Caki2 (cell line): ENCODE results near the gene FAM117A. TPM values are rescaled to one million over a fixed set of nuclear protein-coding genes. Genes with fewer than 3 reads are reported as not detected.

ENCODE experiments used
- DNase-seq: peaks from one replicate; pipeline ENCODE4 v3.0.0-alpha.2; 2015; ENCODE audit warnings: low read depth
- in situ Hi-C: cut with HindIII; loops from 2 replicates; pipeline ENCODE4 v1.10.0; 2016; ENCODE audit warnings: low sequenced_read_pairs, low pct_unique_long_range_greater_than_20kb, mixed read lengths
- total RNA-seq: library from RNA; depleted of rRNA; stranded (reverse); fragments of >200 nt; shearing (Covaris generic); gene quantifications from 2 replicates; pipeline ENCODE4 v1.2.3, GENCODE V29; 2014; ENCODE audit warnings: low replicate concordance; rRNA removed

Gene FAM117A
- total RNA-seq = 0.06 and 0.44 TPM in 2 replicates

DNA sequence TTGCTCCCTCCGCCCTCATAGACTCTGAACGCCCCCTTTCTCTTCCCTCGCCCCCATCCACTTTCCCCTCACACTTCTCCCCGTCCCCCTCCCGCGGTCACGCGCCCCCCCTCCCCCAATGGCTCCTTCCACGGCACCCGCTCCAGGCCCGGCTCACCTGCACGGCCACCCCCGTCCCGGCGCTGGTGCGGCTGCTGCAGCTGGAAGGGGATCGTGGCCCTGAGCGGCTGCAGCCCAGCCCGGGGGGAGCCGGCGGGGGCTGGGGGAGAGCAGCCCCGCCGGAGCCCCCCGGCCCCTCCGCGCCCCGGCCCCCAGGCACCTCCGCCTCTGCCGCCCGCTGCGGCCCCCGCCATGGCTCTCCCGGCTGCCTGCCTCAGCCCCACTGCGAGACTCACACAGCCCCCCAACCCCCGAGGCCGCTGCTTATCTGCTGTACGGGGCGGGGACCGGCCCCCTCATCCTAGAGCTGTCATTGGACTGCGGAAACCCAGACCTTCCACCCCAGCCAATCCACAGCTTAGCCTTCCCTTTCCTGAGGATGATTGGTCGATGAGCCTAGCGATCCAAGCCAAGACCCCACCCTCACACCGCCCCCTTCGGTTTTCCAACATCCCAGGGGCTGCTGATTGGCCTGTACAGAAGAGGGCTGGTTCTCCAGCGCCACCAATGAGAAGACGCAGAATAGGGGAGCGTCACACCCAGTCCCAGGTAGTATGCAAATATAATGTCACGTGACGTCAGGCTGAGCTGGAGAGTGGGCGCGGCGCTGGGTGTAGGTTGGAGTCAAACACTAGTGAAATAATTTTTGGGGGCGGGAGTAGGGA, at the start of gene FAM117A:
FAM117A (minus strand) TSS at position 397 of the 824 bp plus-strand sequence; CDS start at position 353, 44 bp downstream.
- peak; percentile 99 for DNase-seq
- in situ Hi-C loops = no loop called here

DNA sequence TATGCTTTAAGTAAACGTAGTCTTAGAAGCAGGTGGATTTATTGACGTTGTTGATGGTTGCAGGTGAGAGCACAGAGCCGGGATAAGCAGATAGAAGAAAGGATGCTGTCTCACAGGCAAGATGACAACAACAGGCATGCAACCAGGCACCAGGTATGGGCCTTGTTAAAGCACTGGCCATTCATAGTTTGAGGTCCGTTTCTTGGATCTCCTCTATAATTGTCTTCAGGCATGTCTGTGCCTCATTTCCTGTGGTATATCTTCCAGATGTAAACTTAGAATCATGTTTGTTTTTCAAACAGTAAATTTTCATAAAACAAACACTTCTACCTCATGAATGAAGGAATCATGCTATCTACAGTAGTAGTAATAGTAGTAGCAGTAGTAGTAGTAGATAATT, 45.1 kb upstream of the FAM117A start:
- DNase-seq = no peak
- in situ Hi-C loops = no loop called here

GRCh38 chr17:49798738-49799137, 34.8 kb upstream of the FAM117A start:
- in situ Hi-C loops = no loop called here
- no peak for DNase-seq

- in situ Hi-C loops = no loop called here
Measured at GRCh38 chr17:49798182-49798581, 34.3 kb upstream of the FAM117A start.

DNA sequence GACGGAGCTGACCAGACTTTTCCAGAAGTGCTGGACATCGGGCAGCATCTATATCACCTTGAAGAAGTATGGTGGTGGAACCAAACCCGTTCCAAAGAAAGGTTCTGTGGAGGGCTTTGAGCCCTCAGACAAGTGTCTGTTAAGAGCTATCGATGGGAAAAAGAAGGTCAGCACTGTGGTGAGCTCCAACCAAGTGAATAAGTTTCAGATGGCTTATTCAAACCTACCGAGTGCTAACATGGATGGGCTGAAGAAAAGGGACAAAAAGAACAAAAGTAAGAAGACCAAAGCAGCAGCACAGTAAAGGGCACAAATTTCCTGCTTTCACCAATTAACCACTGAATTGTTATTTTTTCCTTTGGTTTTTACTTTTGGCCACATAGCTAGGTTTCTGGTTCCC, 31.4 kb upstream of the FAM117A start:
- DNase-seq = no peak
- in situ Hi-C loops = no loop called here

More at GRCh38 chr17:49798182-49798581, 34.3 kb upstream of the FAM117A start:
- no peak for DNase-seq

GRCh38 chr17:49793309-49793708, 29.4 kb upstream of the FAM117A start:
- DNase-seq = no peak
- in situ Hi-C loops = no loop called here

- peak; percentile 99 for DNase-seq
- in situ Hi-C loops = no loop called here
Measured at GRCh38 chr17:49789243-49789578, 25.3 kb upstream of the FAM117A start.

- in situ Hi-C loops = no loop called here
Measured at GRCh38 chr17:49788478-49789242, 24.7 kb upstream of the FAM117A start, which contains the start of gene KAT7. KAT7 (plus strand) TSS chr17:49788681; CDS start chr17:49788835, 154 bp downstream.

DNA sequence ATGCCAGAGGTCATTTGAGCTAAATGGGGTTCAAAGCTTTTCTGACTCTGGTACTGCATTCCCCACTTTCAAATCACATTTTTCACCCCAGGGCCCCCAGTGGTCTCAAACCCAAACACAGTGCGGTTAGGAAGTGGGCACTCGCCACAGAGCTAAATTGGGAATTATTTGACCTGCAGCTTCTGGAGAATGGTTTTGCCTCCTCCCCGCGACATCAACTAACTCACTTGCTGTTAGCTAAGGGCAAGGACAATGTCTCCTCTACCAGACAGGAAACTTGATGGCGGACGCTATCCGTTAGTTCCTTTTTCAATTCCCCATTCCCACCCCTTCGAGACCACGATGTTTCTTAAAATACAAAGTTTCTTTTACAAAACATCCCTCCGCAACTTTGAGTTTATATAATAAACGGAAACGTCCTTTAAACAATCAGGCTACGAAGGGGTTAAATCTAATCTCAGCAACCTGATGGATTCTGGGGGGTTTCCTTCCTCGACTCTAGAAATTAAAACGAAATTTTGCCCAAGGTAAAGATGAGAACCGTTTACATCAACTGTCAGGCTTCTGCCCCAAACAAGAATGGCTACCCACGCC, 24.1 kb upstream of the FAM117A start:
- in situ Hi-C loops = no loop called here
- no peak for DNase-seq

More at GRCh38 chr17:49788478-49789242, 24.7 kb upstream of the FAM117A start, which contains the start of gene KAT7:
- peak; percentile 98 for DNase-seq

DNA sequence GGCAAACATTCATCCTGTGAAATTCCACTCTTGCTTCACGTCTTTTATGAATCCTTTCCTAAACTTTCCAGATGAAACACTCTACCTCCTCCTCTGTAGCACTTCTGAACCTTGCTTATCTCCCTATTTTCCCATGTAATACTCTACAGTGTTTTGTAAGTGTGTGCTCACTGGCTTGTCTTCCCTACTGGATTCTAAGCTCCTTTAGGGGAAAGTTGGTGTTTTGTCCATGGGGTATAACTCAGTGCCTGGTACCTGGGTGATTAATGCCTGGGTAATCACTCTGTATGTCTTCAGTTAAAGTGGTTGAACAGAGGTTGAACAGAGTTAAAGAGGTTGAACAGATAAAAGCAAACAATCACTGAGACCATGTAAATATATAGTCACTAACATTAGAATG, 20.7 kb upstream of the FAM117A start:
- in situ Hi-C loops = no loop called here
- no peak for DNase-seq

DNA sequence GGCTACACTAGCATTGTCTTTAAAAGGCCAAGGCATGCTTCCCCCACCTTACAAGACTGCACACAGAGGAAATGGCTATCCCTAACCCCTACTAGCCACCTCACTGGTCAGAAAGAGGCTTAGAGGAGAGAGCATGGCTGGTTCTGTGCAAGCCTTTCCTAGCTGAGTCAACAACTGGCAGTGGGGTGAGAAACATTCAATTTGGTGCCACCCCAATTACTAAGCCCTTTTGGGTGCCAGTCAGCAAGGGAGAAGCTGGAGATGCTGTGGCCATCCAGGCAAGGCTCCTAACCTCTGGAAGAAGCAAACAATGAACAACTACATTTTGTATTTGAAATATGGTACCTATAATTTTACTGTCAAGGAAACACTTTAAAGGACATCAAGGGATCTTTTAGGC, 19.9 kb upstream of the FAM117A start:
- in situ Hi-C loops = no loop called here
- DNase-seq = no peak

GRCh38 chr17:49783071-49783715, 19.3 kb upstream of the FAM117A start:
- in situ Hi-C loops = no loop called here
- no peak for DNase-seq

GRCh38 chr17:49779739-49780231, 15.9 kb upstream of the FAM117A start:
- peak; percentile 31 for DNase-seq
- in situ Hi-C loops = no loop called here

DNA sequence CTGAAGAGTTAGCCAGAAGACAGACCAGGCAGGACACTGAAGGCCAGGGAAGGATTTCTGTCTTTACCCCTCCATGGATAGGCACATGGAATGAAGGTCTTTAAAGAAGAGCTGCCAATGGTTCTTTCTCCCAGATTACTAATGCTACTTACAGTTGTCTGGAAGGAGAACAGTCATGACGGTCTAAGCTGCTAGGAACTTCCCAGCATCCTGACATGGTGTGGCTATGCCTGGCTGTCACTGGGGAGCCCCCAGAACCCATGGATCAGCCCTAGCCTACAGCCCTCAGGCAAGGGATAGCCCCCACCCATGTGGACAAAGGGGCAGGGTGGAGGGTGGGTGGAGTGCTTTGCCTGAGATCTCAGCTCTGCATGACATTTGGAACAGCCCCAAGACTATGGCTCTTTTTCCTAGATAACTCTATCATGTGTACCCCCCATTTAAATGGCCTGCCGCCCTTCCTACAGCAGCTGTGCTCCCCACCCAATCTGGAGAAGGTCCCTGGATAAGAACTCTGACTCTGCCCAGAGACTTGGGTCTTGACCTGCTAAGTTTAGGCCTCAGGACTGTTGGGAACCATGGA, 15.3 kb upstream of the FAM117A start:
- in situ Hi-C loops = no loop called here

DNA sequence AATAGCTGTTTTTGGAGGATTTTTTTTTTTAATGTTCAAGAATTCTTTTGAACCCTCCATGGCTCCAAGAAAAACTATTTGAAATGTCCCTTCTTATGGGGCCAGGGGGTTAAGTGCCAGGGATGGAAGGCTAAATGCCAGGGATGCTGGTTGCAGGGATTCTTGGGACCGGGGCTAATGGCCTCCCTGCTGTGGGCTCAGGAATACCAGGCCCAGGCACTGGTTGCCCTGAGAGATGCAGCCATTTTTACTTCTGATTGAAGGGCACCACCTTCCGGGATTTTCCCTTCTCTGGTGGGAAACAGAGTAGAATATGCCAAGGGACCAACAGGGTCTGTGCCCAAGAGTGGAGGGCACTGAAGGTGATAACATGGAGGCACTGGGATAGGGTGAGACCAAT, 13.6 kb upstream of the FAM117A start:
- in situ Hi-C loops = no loop called here
- DNase-seq = no peak

More for the DNA sequence above, 15.3 kb upstream of the FAM117A start:
- DNase-seq = no peak

GRCh38 chr17:49776551-49777300, 12.8 kb upstream of the FAM117A start:
- no peak for DNase-seq
- in situ Hi-C loops = no loop called here

GRCh38 chr17:49775546-49776260, 11.8 kb upstream of the FAM117A start:
- DNase-seq = no peak
- in situ Hi-C loops = no loop called here
